ENCODE results near the gene LY6G5C. TPM values are rescaled to one million over a fixed set of nuclear protein-coding genes. Genes with fewer than 3 reads are reported as not detected.

LY6G5C gene
- total and polyA plus RNA-seq, 2 of the 13 experiments (the other 11 are each of a cell fraction or from before 2014, with no cell fraction given) = 0.33 to 0.55 TPM

- H3K4me1 ChIP-seq (ENCODE audit: insufficient read depth, low read length) = peaks cover 33% of the 10 kb centered on the region
- CTCF ChIA-PET (ENCODE audit: low intra/inter-chr PET ratio, low total read pairs) = no interaction called here
- H4K20me1 ChIP-seq (ENCODE audit: insufficient read depth, low read length) = no peaks in the 10 kb centered on the region
- in situ Hi-C loops (cut with HindIII; ENCODE audit: extremely low pct_ligation_motif_present, low pct_unique_long_range_greater_than_20kb) (no loop called here), intact Hi-C loops (cut with micrococcal nuclease; ENCODE audit: unreplicated experiment) (no loop called here)
- no peak for ATAC-seq
- TF ChIP-seq POLR2G (IDR thresholded peaks at IDR 0.05; ENCODE audit: low read depth, low read length) (no peak), PAF1 (CRISPR knock-in tag; IDR thresholded peaks at IDR 0.05) (no peak), NONO (IDR thresholded peaks at IDR 0.05) (no peak), NONO (CRISPR knock-in tag; conservative IDR thresholded peaks at IDR 0.05) (no peak), SP5 (CRISPR knock-in tag; IDR thresholded peaks at IDR 0.05; ENCODE audit: borderline replicate concordance, low read depth) (no peak), FOXC1 (CRISPR knock-in tag; IDR thresholded peaks at IDR 0.05; ENCODE audit: borderline replicate concordance) (no peak), ARNTL (CRISPR knock-in tag; IDR thresholded peaks at IDR 0.05) (no peak), ZNF572 (CRISPR knock-in tag; IDR thresholded peaks at IDR 0.05) (no peak), ZNF790 (CRISPR knock-in tag; IDR thresholded peaks at IDR 0.05; ENCODE audit: borderline replicate concordance) (no peak), SSRP1 (CRISPR knock-in tag; IDR thresholded peaks at IDR 0.05) (no peak)
- TF ChIP-seq, protein P1, sequence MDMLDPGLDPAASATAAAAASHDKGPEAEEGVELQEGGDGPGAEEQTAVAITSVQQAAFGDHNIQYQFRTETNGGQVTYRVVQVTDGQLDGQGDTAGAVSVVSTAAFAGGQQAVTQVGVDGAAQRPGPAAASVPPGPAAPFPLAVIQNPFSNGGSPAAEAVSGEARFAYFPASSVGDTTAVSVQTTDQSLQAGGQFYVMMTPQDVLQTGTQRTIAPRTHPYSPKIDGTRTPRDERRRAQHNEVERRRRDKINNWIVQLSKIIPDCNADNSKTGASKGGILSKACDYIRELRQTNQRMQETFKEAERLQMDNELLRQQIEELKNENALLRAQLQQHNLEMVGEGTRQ (IDR thresholded peaks at IDR 0.05; ENCODE audit: low read depth, low read length) = no peak
- TF ChIP-seq, protein P1 (CRISPR knock-in tag; IDR thresholded peaks at IDR 0.05; ENCODE audit: borderline replicate concordance) = no peak
- no peaks in the 10 kb centered on the region for H3K79me2 ChIP-seq (ENCODE audit: insufficient read depth, low read length)
- H3K4me2 ChIP-seq (ENCODE audit: low read depth, low read length) = no peak overlapping the region
- FAIRE-seq = no peak
- H2AFZ ChIP-seq (ENCODE audit: low read length) = no peak overlapping the region
- POLR2A ChIA-PET = interaction anchor here (1.4 kb wide), 1 partner anchor 16 kb away, joined by 3 read pairs; the partner anchor contains the start of gene LY6G5B
- peaks cover 37 to 44% of the 10 kb centered on the region in 2 experiments for H3K36me3 ChIP-seq (replicated peaks in 1 of 2; ENCODE audit: control insufficient read depth in 1 of 2, insufficient read depth in 2 of 2, low read length in 2 of 2)
- no peaks in the 10 kb centered on the region for H3K9me3 ChIP-seq (ENCODE audit: low read length)
- no peaks in the 10 kb centered on the region for H3K27me3 ChIP-seq (ENCODE audit: control insufficient read depth in 1 of 2, insufficient read depth in 2 of 2, low read length in 2 of 2)
- H3K27ac ChIP-seq (ENCODE audit: extremely low read length, insufficient read depth, low read length) = no peak overlapping the region
- no TSS peak for BruUV-seq (replicated peaks)
- 95% methylated on average over 5 of the region's 5 CpGs for WGBS (ENCODE audit: low lambda C conversion rate)
- no peak overlapping the region for H3K9ac ChIP-seq (ENCODE audit: insufficient read depth, low read depth, low read length)
- no peak overlapping the region for H3K4me3 ChIP-seq (replicated peaks in 1 of 3; ENCODE audit: insufficient read depth in 1 of 3, low read depth in 2 of 3, low read length in 3 of 3)
- no peak for DNase-seq (ENCODE audit: low spot score)
Measured at GRCh38 chr6:31686483-31686882, 5.6 kb upstream of the LY6G5C start.
